K562 (cell line): ENCODE results near the gene BTBD2. TPM values are rescaled to one million over a fixed set of nuclear protein-coding genes. Genes with fewer than 3 reads are reported as not detected.

ENCODE experiments used
- ATAC-seq: fragments of 200-7000 bp; cut with Tn5 transposase; 3 replicates; pipeline ENCODE4 v1.9.1; 2020; ENCODE audit warnings: moderate library complexity
- BruUV-seq: library from RNA; stranded (reverse); fragments of 400-500 nt; replicated peaks from 2 replicates; lab custom pipeline; 2021; lab: Mats Ljungman, UMichigan
- CTCF ChIA-PET: fragments of 300-600 bp; formaldehyde crosslinking; extraction: SDS; loops from one replicate; lab custom pipeline; 2021; ENCODE audit warnings: low intra/inter-chr PET ratio; lab: Yijun Ruan, JAX
- POLR2A ChIA-PET: fragments of 300-600, 350-650 bp; sonication (Branson Sonifier 250); formaldehyde crosslinking; extraction: SDS; loops from one replicate; lab custom pipeline; 2021; ENCODE audit warnings: antibody characterized with exemption, inconsistent platforms; lab: Yijun Ruan, JAX
- DNase-seq, 4 experiments: peaks; one replicate each; pipeline versions ENCODE4 v3.0.0 to v3.0.0-alpha.2; 2011 to 2018; ENCODE audit warnings: low spot score in 3 of 4, mixed read lengths in 3 of 4; ENCODE audit errors: extremely low read depth in 1 of 4
- FAIRE-seq: peaks from 2 replicates; lab custom pipeline; 2011; peaks lifted over from hg19 to GRCh38; lab: Jason Lieb, UNC
- H2AFZ ChIP-seq: 2 replicates; pipeline ENCODE4 v1.6.0; 2011; ENCODE audit warnings: low read depth, low read length, control low read depth, inconsistent platforms
- H3K27ac ChIP-seq: fragments of 200-600 bp; 3 replicates; pipeline ENCODE4 v1.8.0; 2011; ENCODE audit warnings: low read depth, mild to moderate bottlenecking, control low read depth, inconsistent platforms, low read length, moderate library complexity, mixed read lengths; ENCODE audit errors: extremely low read depth
- H3K27me3 ChIP-seq, 2 experiments: fragments of 300-600 bp in 1 of 2; 2 replicates in 1 of 2; 3 replicates in 1 of 2; pipeline versions ENCODE4 v1.6.0 to v1.8.0; 2011; ENCODE audit warnings: inconsistent platforms in 2 of 2, low read length in 2 of 2, mild to moderate bottlenecking in 1 of 2, mixed read lengths in 1 of 2, moderate library complexity in 1 of 2; ENCODE audit not compliant: control insufficient read depth in 2 of 2, insufficient read depth in 2 of 2
- H3K36me3 ChIP-seq: fragments of 300-600 bp; 3 replicates; pipeline ENCODE4 v1.8.0; 2011; ENCODE audit warnings: mild to moderate bottlenecking, low read length, inconsistent platforms; ENCODE audit not compliant: control insufficient read depth, insufficient read depth
- H3K4me1 ChIP-seq, 2 experiments: fragments of 200-600 bp in 1 of 2; replicated peaks in 1 of 2; 2 replicates in 1 of 2; 3 replicates in 1 of 2; pipeline versions ENCODE4 v1.5.1 to v1.8.0; 2011; ENCODE audit warnings: inconsistent platforms in 2 of 2, low read length in 2 of 2, mild to moderate bottlenecking in 1 of 2, mixed read lengths in 1 of 2, moderate library complexity in 1 of 2; ENCODE audit not compliant: control insufficient read depth in 2 of 2, insufficient read depth in 2 of 2
- H3K4me2 ChIP-seq: 2 replicates; pipeline ENCODE4 v1.6.1; 2011; ENCODE audit warnings: low read length, control low read depth, inconsistent platforms, mixed read lengths; ENCODE audit not compliant: insufficient read depth
- H3K4me3 ChIP-seq: fragments of 200-600 bp; sonication (generic), shearing (Covaris generic); 2 replicates; pipeline ENCODE4 v1.5.1; 2016; ENCODE audit warnings: control low read depth, inconsistent platforms
- H3K79me2 ChIP-seq: fragments of 200-600 bp; 3 replicates; pipeline ENCODE4 v1.8.0; 2011; ENCODE audit warnings: low read length, inconsistent platforms; ENCODE audit not compliant: control insufficient read depth, insufficient read depth
- H3K9ac ChIP-seq, 2 experiments: 2 replicates each; pipeline versions ENCODE4 v1.6.0 to v1.6.1; 2011; ENCODE audit warnings: low read depth in 2 of 2, low read length in 2 of 2, control low read depth in 1 of 2, inconsistent platforms in 1 of 2, mild to moderate bottlenecking in 1 of 2, mixed read lengths in 1 of 2; ENCODE audit not compliant: insufficient read depth in 1 of 2
- H3K9me1 ChIP-seq: one replicate; pipeline ENCODE4 v1.6.0; 2011; ENCODE audit warnings: inconsistent platforms, mild to moderate bottlenecking, low read length, moderate library complexity; ENCODE audit not compliant: control insufficient read depth, insufficient read depth
- H3K9me3 ChIP-seq: replicated peaks from 2 replicates; pipeline ENCODE4 v1.5.1; 2011; ENCODE audit warnings: low read depth, low read length, inconsistent platforms; ENCODE audit not compliant: control insufficient read depth, insufficient read depth
- H4K20me1 ChIP-seq: replicated peaks from 2 replicates; pipeline ENCODE4 v1.6.1; 2011; ENCODE audit warnings: low read length, inconsistent platforms, mixed read lengths; ENCODE audit not compliant: control insufficient read depth, insufficient read depth
- POLR2G ChIP-seq: fragments of 200-400 bp; formaldehyde crosslinking; IDR thresholded peaks from 2 replicates; pipeline ENCODE4 v1.6.1; 2017; ENCODE audit warnings: low read depth, mild to moderate bottlenecking, antibody characterized with exemption, low read length, moderate library complexity
- SRSF3 ChIP-seq: fragments of 200-400 bp; formaldehyde crosslinking; IDR thresholded peaks from 2 replicates; pipeline ENCODE4 v1.6.1; 2016; ENCODE audit warnings: mild to moderate bottlenecking, low read length, moderate library complexity; ENCODE audit not compliant: insufficient read depth
- ZNF174 ChIP-seq: fragments of 250-450 bp; sonication (Bioruptor Pico); IDR thresholded peaks from 2 replicates; pipeline ENCODE4 v1.4.0; 2020; ENCODE audit warnings: mild to moderate bottlenecking
- ZNF274 ChIP-seq: IDR thresholded peaks from 2 replicates; pipeline ENCODE4 v1.6.1; 2011; ENCODE audit warnings: low read depth, mild to moderate bottlenecking, low read length, moderate library complexity, borderline replicate concordance
- ZNF79 ChIP-seq: fragments of 250-450 bp; sonication (Bioruptor Pico); IDR thresholded peaks from 2 replicates; pipeline ENCODE4 v1.4.0; 2020; ENCODE audit warnings: low read depth, mild to moderate bottlenecking, moderate library complexity
- WGBS: fragments of 100-300 bp; shearing (Covaris generic); methylation state at CpG from one replicate; pipeline ENCODE4 v1.1.6; 2016; ENCODE audit warnings: low coverage, mixed read lengths; ENCODE audit not compliant: insufficient coverage; ENCODE audit errors: missing lambda C conversion rate; 5-methylcytosine and 5-hydroxymethylcytosine counted together
- in situ Hi-C: fragments of 300-500 bp; cut with MboI; formaldehyde crosslinking; loops from 4 replicates; pipeline ENCODE4 v1.15.0; 2018; ENCODE audit warnings: inconsistent platforms, mixed read lengths
- intact Hi-C: fragments of 100-400 bp; cut with micrococcal nuclease; formaldehyde crosslinking; loops from 2 replicates; pipeline ENCODE4 v1.14.2; 2022
- polyA plus RNA-seq, 8 experiments: library from polyadenylated mRNA; depleted of rRNA in 4 of 8; stranded (reverse) in 5 of 8; unstranded in 3 of 8; fragments of >200 nt; fragmentation: Nextera tagmentation in 2 of 8; fragmentation: Illumina TruSeq in 1 of 8; extraction: Ambion mirVana in 2 of 8; extraction: Trizol in 1 of 8; gene quantifications; 2 replicates each; pipeline versions ENCODE4 v1.2.1 to v1.2.3, GENCODE V29; 2011 to 2014; ENCODE audit warnings: inconsistent platforms in 1 of 8, missing spikeins in 1 of 8
- total RNA-seq, 7 experiments: library from RNA; depleted of rRNA in 6 of 7; stranded (reverse); fragments of >200 nt in 6 of 7; fragmentation: Illumina TruSeq in 2 of 7; extraction: Trizol in 2 of 7; gene quantifications; 2 replicates each; pipeline versions ENCODE4 v1.2.1 to v1.2.3, GENCODE V29; 2011 to 2021; ENCODE audit warnings: low replicate concordance in 1 of 7
- TF ChIP-seq, protein P1 (sequence below): fragments of 250-450 bp; sonication (Bioruptor Pico); IDR thresholded peaks from 2 replicates; pipeline ENCODE4 v1.5.1; 2021; ENCODE audit warnings: mild to moderate bottlenecking

The BTBD2 gene
- total and polyA plus RNA-seq, 9 of the 15 experiments (the other 6 are each of a cell fraction or from before 2014, with no cell fraction given): 0.10 to 15.6 (median 6.9) TPM

DNA sequence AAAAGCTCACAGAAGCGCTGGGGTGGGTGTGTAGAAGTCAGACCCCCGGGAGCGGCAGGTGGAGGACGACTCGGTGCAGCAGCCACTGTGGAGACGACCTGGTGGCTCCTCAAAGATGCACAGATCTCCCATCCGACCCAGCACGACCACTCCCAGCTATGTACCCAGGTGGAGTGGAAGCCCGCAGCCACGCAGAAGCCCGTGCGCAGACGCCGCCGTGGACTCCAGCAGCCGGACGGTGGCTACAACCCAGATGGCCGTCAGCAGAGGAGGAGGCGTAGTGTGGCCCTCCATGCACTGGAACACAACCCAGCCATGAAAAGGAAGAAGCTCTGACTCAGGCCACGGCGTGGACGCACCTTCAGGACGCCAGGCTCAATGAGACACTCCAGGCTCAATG lies 52.8 kb downstream of the BTBD2 start:
- peaks cover 5% of the 10 kb centered on the region; the same call in 1 of the 2 replicates for H4K20me1 ChIP-seq
- 89% methylated on average over 12 of the region's 23 CpGs for WGBS
- TF ChIP-seq, protein P1, sequence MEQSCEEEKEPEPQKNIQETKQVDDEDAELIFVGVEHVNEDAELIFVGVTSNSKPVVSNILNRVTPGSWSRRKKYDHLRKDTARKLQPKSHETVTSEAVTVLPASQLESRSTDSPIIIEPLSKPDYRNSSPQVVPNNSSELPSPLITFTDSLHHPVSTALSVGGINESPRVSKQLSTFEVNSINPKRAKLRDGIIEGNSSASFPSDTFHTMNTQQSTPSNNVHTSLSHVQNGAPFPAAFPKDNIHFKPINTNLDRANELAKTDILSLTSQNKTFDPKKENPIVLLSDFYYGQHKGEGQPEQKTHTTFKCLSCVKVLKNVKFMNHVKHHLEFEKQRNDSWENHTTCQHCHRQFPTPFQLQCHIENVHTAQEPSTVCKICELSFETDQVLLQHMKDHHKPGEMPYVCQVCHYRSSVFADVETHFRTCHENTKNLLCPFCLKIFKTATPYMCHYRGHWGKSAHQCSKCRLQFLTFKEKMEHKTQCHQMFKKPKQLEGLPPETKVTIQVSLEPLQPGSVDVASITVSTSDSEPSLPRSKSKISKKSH: no peak
- TF ChIP-seq SRSF3: no peak
- TF ChIP-seq ZNF174 (CRISPR knock-in tag): no peak
- peak; percentile 46 for TF ChIP-seq POLR2G
- no peak for TF ChIP-seq ZNF274
- no peak for TF ChIP-seq ZNF79 (CRISPR knock-in tag)
- no peaks in the 10 kb centered on the region for H3K9me3 ChIP-seq
- H3K9me1 ChIP-seq: peaks cover 3% of the 10 kb centered on the region
- intact Hi-C loops: no loop called here
- H3K4me3 ChIP-seq: no peak overlapping the region
- in situ Hi-C loops: no loop called here
- H3K27ac ChIP-seq: no peak overlapping the region
- no peak overlapping the region for H3K9ac ChIP-seq
- no peak for FAIRE-seq
- BruUV-seq: no TSS peak
- no peak overlapping the region for H2AFZ ChIP-seq
- no peaks in the 10 kb centered on the region for H3K27me3 ChIP-seq
- POLR2A ChIA-PET: interaction anchor here (0.7 kb wide), 1 partner anchor 65 kb away, joined by 5 read pairs; no protein-coding TSS in a partner anchor
- no peak overlapping the region for H3K4me2 ChIP-seq
- peaks cover 42% of the 10 kb centered on the region for H3K79me2 ChIP-seq
- DNase-seq: no peak
- ATAC-seq: no peak
- H3K36me3 ChIP-seq: peaks cover 30% of the 10 kb centered on the region; the same call in 2 of the 3 replicates
- CTCF ChIA-PET: no interaction called here
- H3K4me1 ChIP-seq: peaks cover 0 to 29% of the 10 kb centered on the region in 2 experiments; a peak in 2 of 5 replicates
